ENCODE results near the gene TRPM2. TPM values are rescaled to one million over a fixed set of nuclear protein-coding genes. Genes with fewer than 3 reads are reported as not detected.

The TRPM2 gene
- total RNA-seq, 2 donors from 2014 or later: 1.6 to 12.5 TPM

- Histone ChIP-seq H3K4me3 (ENCODE audit: low read length) (peak overlapping the region; percentile 86), H3K9me3 (ENCODE audit: control insufficient read depth, low read length) (no peaks in the 10 kb centered on the region), H3K27ac (ENCODE audit: low read depth, low read length) (no peak overlapping the region), H3K4me1 (ENCODE audit: control insufficient read depth, insufficient read depth, low read length) (peaks cover 15% of the 10 kb centered on the region), H3K36me3 (ENCODE audit: control insufficient read depth, insufficient read depth, low read length) (peaks cover 56% of the 10 kb centered on the region), H3K9ac (ENCODE audit: extremely low read depth, low read length, poor library complexity, severe bottlenecking) (no peak overlapping the region), H3K27me3 (ENCODE audit: control insufficient read depth, insufficient read depth, low read length, poor library complexity, severe bottlenecking) (no peaks in the 10 kb centered on the region)
- 90 to 96% methylated on average over 3 to 8 of the region's 8 CpGs for WGBS, 2 experiments (ENCODE audit: insufficient coverage in 1 of 2, insufficient read length in 1 of 2)
- H3K4me3 Mint-ChIP-seq: no peak overlapping the region
- H3K27ac Mint-ChIP-seq: no peak overlapping the region
- H3K27me3 Mint-ChIP-seq (ENCODE audit: insufficient read depth): no peaks in the 10 kb centered on the region
- TF ChIP-seq CTCF (conservative IDR thresholded peaks at IDR 0.05): no peak
- H3K9me3 Mint-ChIP-seq: no peaks in the 10 kb centered on the region
- peaks cover 11% of the 10 kb centered on the region for H3K36me3 Mint-ChIP-seq (ENCODE audit: low read depth)
- peaks cover 9% of the 10 kb centered on the region for H3K4me1 Mint-ChIP-seq
- DNase-seq: no peak
Observed at GRCh38 chr21:44460441-44460755, 107.0 kb downstream of the TRPM2 start.

GRCh38 chr21:44461005-44461404 lies 107.6 kb downstream of the TRPM2 start:
- H3K27ac ChIP-seq (ENCODE audit: low read depth, low read length): no peak overlapping the region
- H3K9ac ChIP-seq (ENCODE audit: extremely low read depth, low read length, poor library complexity, severe bottlenecking): no peak overlapping the region
- Mint-ChIP-seq H3K4me1 (peaks cover 9% of the 10 kb centered on the region), H3K9me3 (no peaks in the 10 kb centered on the region), H3K27ac (no peak overlapping the region), H3K36me3 (ENCODE audit: low read depth) (peaks cover 11% of the 10 kb centered on the region), H3K4me3 (no peak overlapping the region), H3K27me3 (ENCODE audit: insufficient read depth) (no peaks in the 10 kb centered on the region)
- H3K9me3 ChIP-seq (ENCODE audit: control insufficient read depth, low read length): no peaks in the 10 kb centered on the region
- no peaks in the 10 kb centered on the region for H3K27me3 ChIP-seq (ENCODE audit: control insufficient read depth, insufficient read depth, low read length, poor library complexity, severe bottlenecking)
- peaks cover 56% of the 10 kb centered on the region for H3K36me3 ChIP-seq (ENCODE audit: control insufficient read depth, insufficient read depth, low read length)
- peaks cover 15% of the 10 kb centered on the region for H3K4me1 ChIP-seq (ENCODE audit: control insufficient read depth, insufficient read depth, low read length)
- DNase-seq: no peak
- WGBS, 2 experiments (ENCODE audit: insufficient coverage in 1 of 2, insufficient read length in 1 of 2): 90 to 97% methylated on average over 2 to 8 of the region's 8 CpGs
- no peak for TF ChIP-seq CTCF (conservative IDR thresholded peaks at IDR 0.05)
- H3K4me3 ChIP-seq (ENCODE audit: low read length): peak overlapping the region; percentile 86

GRCh38 chr21:44461464-44462001 lies 108.1 kb downstream of the TRPM2 start:
- no peaks in the 10 kb centered on the region for H3K9me3 Mint-ChIP-seq
- Histone ChIP-seq H3K4me1 (ENCODE audit: control insufficient read depth, insufficient read depth, low read length) (peaks cover 15% of the 10 kb centered on the region), H3K4me3 (ENCODE audit: low read length) (no peak overlapping the region), H3K27me3 (ENCODE audit: control insufficient read depth, insufficient read depth, low read length, poor library complexity, severe bottlenecking) (no peaks in the 10 kb centered on the region), H3K9ac (ENCODE audit: extremely low read depth, low read length, poor library complexity, severe bottlenecking) (no peak overlapping the region), H3K27ac (ENCODE audit: low read depth, low read length) (no peak overlapping the region), H3K9me3 (ENCODE audit: control insufficient read depth, low read length) (no peaks in the 10 kb centered on the region), H3K36me3 (ENCODE audit: control insufficient read depth, insufficient read depth, low read length) (peaks cover 55% of the 10 kb centered on the region)
- no peak overlapping the region for H3K4me3 Mint-ChIP-seq
- peaks cover 11% of the 10 kb centered on the region for H3K36me3 Mint-ChIP-seq (ENCODE audit: low read depth)
- 84 to 94% methylated on average over 11 to 15 of the region's 15 CpGs for WGBS, 2 experiments (ENCODE audit: insufficient coverage in 1 of 2, insufficient read length in 1 of 2)
- H3K27me3 Mint-ChIP-seq (ENCODE audit: insufficient read depth): no peaks in the 10 kb centered on the region
- peak; percentile 45 for TF ChIP-seq CTCF (conservative IDR thresholded peaks at IDR 0.05)
- no peak overlapping the region for H3K27ac Mint-ChIP-seq
- H3K4me1 Mint-ChIP-seq: peaks cover 9% of the 10 kb centered on the region
- DNase-seq: no peak

Data from endodermal cell (in vitro differentiated cells).